ENCODE measurements around the gene SYNGAP1.
"Not testable (repeated sequence)": the region's sequence is repeated elsewhere in the genome, so short reads cannot be mapped to it uniquely, and the experiment has no call there.

SYNGAP1 gene

GRCh38 chr6:33483678-33484077, 63.8 kb downstream of the SYNGAP1 start:
- no peak for FAIRE-seq

- FAIRE-seq = not testable (repeated sequence)
Observed at GRCh38 chr6:33484673-33485262, 64.9 kb downstream of the SYNGAP1 start.

GRCh38 chr6:33485680-33486079, 65.8 kb downstream of the SYNGAP1 start:
- not testable (repeated sequence) for FAIRE-seq

GRCh38 chr6:33488339-33488738, 68.5 kb downstream of the SYNGAP1 start:
- no peak for FAIRE-seq

GRCh38 chr6:33490198-33490597, 70.3 kb downstream of the SYNGAP1 start:
- no peak for FAIRE-seq

GRCh38 chr6:33490621-33491020, 70.8 kb downstream of the SYNGAP1 start:
- FAIRE-seq = no peak

GRCh38 chr6:33492093-33492492, 72.2 kb downstream of the SYNGAP1 start:
- FAIRE-seq = no peak

GRCh38 chr6:33497157-33497556, 77.3 kb downstream of the SYNGAP1 start:
- FAIRE-seq = no peak

GRCh38 chr6:33502486-33502885, 82.6 kb downstream of the SYNGAP1 start:
- no peak for FAIRE-seq

GRCh38 chr6:33504486-33504885, 84.6 kb downstream of the SYNGAP1 start:
- FAIRE-seq = no peak

Data from TTC549 (cell line).